ENCODE results near the gene LHFPL3. TPM values are rescaled to one million over a fixed set of nuclear protein-coding genes. Genes with fewer than 3 reads are reported as not detected.

LHFPL3 gene
- total RNA-seq, 1 experiment from 2014 or later = not detected

GRCh38 chr7:104775531-104775930, 447.1 kb downstream of the LHFPL3 start:
- Histone ChIP-seq H3K9me3 (ENCODE audit: insufficient read depth, low read depth) (no peaks in the 10 kb centered on the region), H3K27ac (no peak overlapping the region), H3K79me2 (ENCODE audit: low read depth) (no peaks in the 10 kb centered on the region), H3K4me2 (no peak overlapping the region), H3F3A (ENCODE audit: insufficient read depth, low read depth) (no peaks in the 10 kb centered on the region), H3K36me3 (ENCODE audit: low read depth) (no peaks in the 10 kb centered on the region), H4K20me1 (ENCODE audit: insufficient read depth) (no peaks in the 10 kb centered on the region), H3K4me3 (no peak overlapping the region), H2AFZ (no peak overlapping the region), H3K27me3 (ENCODE audit: insufficient read depth, low read depth) (peaks cover 21% of the 10 kb centered on the region), H3K9me2 (ENCODE audit: insufficient read depth) (no peaks in the 10 kb centered on the region), H3K4me1 (replicated peaks; ENCODE audit: insufficient read depth) (no peaks in the 10 kb centered on the region)
- no peak for DNase-seq
- ChIA-PET CTCF (no interaction called here), POLR2A (ENCODE audit: unreplicated experiment) (no interaction called here)
- BruUV-seq (replicated peaks) = no TSS peak
- TF ChIP-seq CTCF (conservative IDR thresholded peaks at IDR 0.05) = no peak
- TF ChIP-seq EZH2 (IDR thresholded peaks at IDR 0.05; ENCODE audit: low read depth) = no peak
- intact Hi-C loops (cut with micrococcal nuclease; ENCODE audit: unreplicated experiment) = no loop called here

- no peaks in the 10 kb centered on the region for H3K9me3 ChIP-seq (ENCODE audit: insufficient read depth, low read depth)
- H3F3A ChIP-seq (ENCODE audit: insufficient read depth, low read depth) = no peaks in the 10 kb centered on the region
- H3K4me1 ChIP-seq (replicated peaks; ENCODE audit: insufficient read depth) = no peaks in the 10 kb centered on the region
- no peaks in the 10 kb centered on the region for H3K9me2 ChIP-seq (ENCODE audit: insufficient read depth)
- no peaks in the 10 kb centered on the region for H3K36me3 ChIP-seq (ENCODE audit: low read depth)
- intact Hi-C loops (cut with micrococcal nuclease; ENCODE audit: unreplicated experiment) = no loop called here
- no peak overlapping the region for H3K4me3 ChIP-seq
- CTCF ChIA-PET = no interaction called here
- no peak overlapping the region for H3K4me2 ChIP-seq
- H3K79me2 ChIP-seq (ENCODE audit: low read depth) = no peaks in the 10 kb centered on the region
- H3K27ac ChIP-seq = no peak overlapping the region
- no peak for TF ChIP-seq EZH2 (IDR thresholded peaks at IDR 0.05; ENCODE audit: low read depth)
- no peak for TF ChIP-seq CTCF (conservative IDR thresholded peaks at IDR 0.05)
- no peak overlapping the region for H2AFZ ChIP-seq
- DNase-seq = no peak
- no peaks in the 10 kb centered on the region for H4K20me1 ChIP-seq (ENCODE audit: insufficient read depth)
- POLR2A ChIA-PET (ENCODE audit: unreplicated experiment) = no interaction called here
- no TSS peak for BruUV-seq (replicated peaks)
- H3K27me3 ChIP-seq (ENCODE audit: insufficient read depth, low read depth) = peaks cover 34% of the 10 kb centered on the region
These were observed 448.9 kb downstream of the LHFPL3 start for GRCh38 chr7:104777301-104777800.

- Histone ChIP-seq H3K27me3 (ENCODE audit: insufficient read depth, low read depth) (peaks cover 35% of the 10 kb centered on the region), H3F3A (ENCODE audit: insufficient read depth, low read depth) (no peaks in the 10 kb centered on the region), H3K4me2 (no peak overlapping the region), H3K79me2 (ENCODE audit: low read depth) (no peaks in the 10 kb centered on the region), H2AFZ (no peak overlapping the region), H3K4me3 (no peak overlapping the region), H3K4me1 (replicated peaks; ENCODE audit: insufficient read depth) (no peaks in the 10 kb centered on the region), H3K27ac (no peak overlapping the region), H3K9me3 (ENCODE audit: insufficient read depth, low read depth) (no peaks in the 10 kb centered on the region), H4K20me1 (ENCODE audit: insufficient read depth) (no peaks in the 10 kb centered on the region), H3K36me3 (ENCODE audit: low read depth) (no peaks in the 10 kb centered on the region), H3K9me2 (ENCODE audit: insufficient read depth) (no peaks in the 10 kb centered on the region)
- intact Hi-C loops (cut with micrococcal nuclease; ENCODE audit: unreplicated experiment) = no loop called here
- POLR2A ChIA-PET (ENCODE audit: unreplicated experiment) = no interaction called here
- CTCF ChIA-PET = no interaction called here
- TF ChIP-seq EZH2 (IDR thresholded peaks at IDR 0.05; ENCODE audit: low read depth) = no peak
- TF ChIP-seq CTCF (conservative IDR thresholded peaks at IDR 0.05) = no peak
- BruUV-seq (replicated peaks) = no TSS peak
- DNase-seq = no peak
These were observed 451.5 kb downstream of the LHFPL3 start for GRCh38 chr7:104779888-104780287.
